ENCODE results near the gene SLC2A11.
"Not testable (repeated sequence)": the region's sequence is repeated elsewhere in the genome, so short reads cannot be mapped to it uniquely, and the experiment has no call there.

The SLC2A11 gene

DNA sequence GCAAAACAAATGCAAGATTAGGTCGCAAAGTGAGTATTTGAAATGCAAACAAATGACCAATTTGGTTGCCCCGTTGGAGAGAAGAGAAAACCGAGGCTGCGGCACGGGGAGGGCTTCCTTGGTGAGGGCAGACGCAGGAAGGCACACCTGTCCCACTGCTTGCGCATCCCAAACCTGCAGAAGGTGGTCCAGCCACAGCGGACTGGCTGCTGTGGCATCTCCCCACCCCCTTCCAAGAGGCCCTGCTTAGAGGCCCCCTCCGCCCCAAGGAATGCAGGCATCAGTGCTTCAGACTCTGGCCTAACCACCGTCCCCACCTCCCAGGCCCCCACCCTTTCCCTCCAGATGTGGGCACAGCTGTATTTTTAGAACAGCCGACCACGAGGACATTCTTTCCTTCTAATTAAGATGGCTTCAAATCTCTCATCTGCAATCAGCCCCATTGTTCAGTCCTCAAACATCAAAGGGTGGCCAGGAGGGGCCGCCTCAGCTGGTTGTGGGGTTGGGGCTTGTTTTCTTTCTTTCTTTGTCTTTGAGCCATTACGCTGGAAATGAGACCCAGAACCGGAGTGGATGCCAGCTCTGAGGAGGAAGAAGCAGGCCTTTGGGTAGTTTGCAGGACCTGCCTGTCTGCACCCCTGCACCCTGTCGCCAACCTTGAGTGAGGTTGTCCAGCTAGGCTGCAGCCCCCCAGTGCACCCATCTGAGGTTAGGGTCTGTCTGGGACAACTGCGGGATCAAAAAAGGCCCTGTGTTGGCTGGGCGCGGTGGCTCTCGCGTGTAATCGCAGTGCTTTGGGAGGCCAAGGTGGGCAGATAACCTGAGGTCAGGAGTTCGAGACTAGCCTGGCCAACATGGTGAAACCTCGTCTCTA is 9.4 kb upstream of the SLC2A11 start:
- FAIRE-seq: no peak

DNA sequence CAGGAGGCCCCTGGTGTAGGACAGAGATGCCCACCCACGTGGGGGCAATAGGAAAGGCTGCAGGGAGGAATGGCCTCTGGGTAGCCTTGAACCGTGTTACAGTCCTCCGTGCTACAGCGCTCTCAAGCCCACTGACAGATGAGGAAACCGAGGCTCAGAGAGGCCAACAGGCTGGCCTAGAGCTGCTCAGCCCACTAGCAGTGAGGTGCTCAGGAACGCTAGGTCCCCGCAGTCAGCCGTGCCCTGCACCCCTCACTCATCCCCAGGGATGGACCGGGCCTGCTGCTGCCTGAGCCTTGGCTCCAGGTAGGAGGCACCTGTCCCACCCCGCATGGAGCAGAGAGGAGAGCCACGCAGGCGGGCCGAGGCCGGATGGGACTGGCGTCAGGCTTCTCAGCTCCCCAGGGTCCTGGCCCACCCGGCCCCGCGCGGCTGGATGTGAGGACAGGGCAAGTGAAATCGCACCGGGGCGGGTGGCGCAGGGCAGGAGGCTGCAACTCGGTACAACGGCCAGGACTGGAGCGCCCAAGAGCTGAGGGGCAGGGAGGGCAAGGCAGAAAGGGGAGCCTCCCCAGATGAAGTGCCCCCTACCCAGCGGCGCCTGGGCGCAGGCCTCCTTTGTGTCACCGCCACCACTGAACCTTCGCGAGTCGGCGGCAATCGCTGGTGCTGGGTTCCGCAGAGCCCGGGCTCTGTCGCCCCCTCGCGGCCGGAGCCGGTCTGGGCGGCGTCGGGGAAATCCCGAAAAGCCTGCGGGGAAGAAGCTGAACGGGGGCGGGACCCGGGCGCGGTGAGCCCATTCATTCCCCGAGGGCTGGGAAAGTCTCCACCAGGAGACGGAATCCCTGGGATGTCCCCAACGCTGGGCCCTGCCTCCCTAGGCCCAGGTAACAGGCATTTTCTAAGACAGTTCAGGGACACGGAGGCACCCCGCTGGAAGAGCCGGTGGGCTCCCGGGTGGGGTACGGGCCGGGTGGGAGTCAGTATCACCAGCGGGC is 8.4 kb upstream of the SLC2A11 start:
- no peak for FAIRE-seq

DNA sequence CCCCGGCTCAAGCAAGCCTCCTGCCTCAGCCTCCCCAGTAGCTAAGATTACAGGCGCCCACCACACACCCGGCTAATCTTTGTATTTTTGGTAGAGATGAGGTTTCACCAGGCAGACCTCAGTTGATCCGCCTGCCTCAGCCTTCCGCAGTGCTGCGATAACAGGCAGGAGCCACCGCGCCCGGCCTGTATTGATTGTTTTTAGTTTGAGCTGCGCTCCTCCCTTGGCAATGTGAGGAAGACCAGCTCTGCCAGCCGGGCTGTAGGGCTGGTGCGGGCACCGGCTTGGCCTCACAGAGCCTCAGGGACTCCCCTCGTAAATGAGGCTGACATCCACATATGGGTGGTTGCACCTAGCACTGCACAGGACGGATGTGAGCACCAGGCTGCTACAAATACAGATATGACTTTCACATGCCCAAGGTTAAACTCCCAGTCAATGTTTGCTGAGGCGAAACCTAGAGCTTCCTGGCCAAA is 7.5 kb upstream of the SLC2A11 start:
- FAIRE-seq: no peak

DNA sequence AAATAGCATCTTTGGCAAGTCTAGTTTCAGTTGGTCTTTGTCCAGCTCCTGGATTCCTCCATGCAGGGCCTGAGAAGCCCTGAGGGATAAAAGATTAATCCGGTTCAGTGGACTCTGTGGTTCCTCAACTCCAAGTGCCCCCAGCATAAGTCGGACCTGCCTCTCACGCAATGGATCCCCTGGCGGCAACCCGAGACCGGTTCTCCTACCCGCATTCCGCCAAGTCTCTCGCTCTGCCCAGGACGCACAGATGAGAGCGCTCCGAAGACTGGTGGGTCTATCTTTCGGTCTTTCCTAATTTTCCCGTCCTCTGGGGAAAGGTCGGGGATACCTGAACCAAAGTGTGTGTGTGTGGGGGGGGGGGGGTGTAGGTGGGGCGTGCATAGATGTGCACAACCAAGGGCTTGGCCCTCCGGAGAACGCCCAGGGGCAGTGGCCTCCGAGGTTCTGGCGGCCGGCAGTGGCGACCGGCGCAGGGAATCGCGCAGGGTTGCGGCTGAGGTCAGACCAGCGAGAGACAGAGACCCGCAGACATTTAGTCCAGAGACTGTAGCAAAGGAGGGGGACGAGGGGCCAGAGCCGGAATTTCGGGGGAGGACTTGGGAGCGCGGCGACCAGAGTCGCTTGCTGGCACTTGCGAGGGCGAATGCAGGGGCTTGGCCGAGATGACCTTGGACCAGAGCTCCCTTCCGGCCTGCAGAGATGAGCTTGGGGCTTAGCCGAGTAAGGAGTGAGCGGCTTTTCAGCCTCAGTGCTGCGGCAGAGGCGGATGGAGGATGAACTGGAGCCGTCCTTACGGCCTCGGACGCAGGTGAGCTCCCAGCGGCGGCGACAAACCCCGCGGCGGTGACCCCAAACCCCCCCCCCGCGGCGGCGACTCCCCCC is 712 bp upstream of the SLC2A11 start:
- FAIRE-seq: no peak

DNA sequence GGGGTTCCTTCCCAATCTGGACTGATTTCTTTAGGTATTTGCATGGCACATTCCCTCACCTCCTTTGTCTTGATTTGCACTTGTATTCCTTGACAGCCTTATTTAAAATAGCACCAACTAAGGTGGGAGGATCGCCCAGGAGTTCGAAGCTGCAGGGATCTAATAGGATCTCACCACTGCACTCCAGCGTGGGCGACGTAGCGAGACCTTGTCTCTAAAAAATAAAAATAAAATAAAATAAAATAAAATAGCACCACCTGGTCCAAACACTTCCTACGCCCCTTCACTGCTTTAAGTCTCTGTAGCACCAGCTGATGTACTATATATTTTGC is 775 bp downstream of the SLC2A11 start:
- FAIRE-seq: no peak

- no peak for FAIRE-seq
Observed at GRCh38 chr22:23859201-23859600, 1.5 kb downstream of the SLC2A11 start.

- not testable (repeated sequence) for FAIRE-seq
Observed at GRCh38 chr22:23860187-23860586, 2.5 kb downstream of the SLC2A11 start.

GRCh38 chr22:23862103-23862502 is 4.4 kb downstream of the SLC2A11 start:
- no peak for FAIRE-seq

GRCh38 chr22:23864499-23865154 is 7.0 kb downstream of the SLC2A11 start:
- FAIRE-seq: not testable (repeated sequence)

DNA sequence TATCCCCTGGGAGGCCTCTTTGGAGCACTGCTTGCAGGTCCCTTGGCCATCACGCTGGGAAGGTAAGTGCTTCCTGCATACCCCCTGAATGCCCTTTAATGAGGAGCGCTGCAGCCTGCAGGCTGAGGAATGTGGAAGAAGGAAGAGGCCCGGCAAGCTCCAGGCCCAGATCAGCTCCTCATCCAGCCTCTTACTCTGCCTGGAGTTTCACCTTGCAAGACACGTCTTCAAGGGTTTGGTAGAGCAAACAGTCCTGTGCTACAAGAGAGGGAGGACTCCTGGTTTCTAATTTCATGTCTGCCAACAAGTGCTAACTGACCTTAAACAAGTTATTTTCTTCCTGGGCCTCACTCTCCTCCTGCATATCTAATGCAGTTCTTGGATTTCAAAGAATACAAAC is 10.9 kb downstream of the SLC2A11 start:
- no peak for FAIRE-seq

- no peak for FAIRE-seq
Observed at GRCh38 chr22:23874871-23875270, 17.2 kb downstream of the SLC2A11 start.

DNA sequence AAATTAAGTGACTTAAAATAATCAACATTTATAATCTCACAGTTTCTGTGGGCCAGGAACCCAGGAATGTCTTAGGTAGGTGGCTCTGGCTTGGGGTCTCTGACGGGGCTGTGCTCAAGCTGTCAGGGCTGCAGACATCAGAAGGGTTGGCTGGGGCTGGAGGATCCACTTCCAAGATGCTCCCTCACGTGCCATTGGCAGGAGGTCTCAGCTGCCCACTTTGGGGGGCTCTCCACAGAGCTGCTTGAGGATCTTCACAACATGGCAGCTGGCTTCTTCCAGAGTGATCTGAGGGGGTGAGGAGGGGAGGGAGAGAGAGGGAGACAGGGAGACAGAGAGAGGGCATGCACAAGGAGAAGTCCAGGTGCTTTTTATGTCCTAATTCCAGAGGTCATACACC is 18.1 kb downstream of the SLC2A11 start:
- FAIRE-seq: no peak

GRCh38 chr22:23877566-23877965 is 19.9 kb downstream of the SLC2A11 start:
- FAIRE-seq: no peak

GRCh38 chr22:23878219-23878618 is 20.5 kb downstream of the SLC2A11 start:
- FAIRE-seq: no peak

- FAIRE-seq: no peak
Observed at GRCh38 chr22:23882370-23882769, 24.7 kb downstream of the SLC2A11 start.

- FAIRE-seq: no peak
Observed at GRCh38 chr22:23883658-23884057, 26.0 kb downstream of the SLC2A11 start.

DNA sequence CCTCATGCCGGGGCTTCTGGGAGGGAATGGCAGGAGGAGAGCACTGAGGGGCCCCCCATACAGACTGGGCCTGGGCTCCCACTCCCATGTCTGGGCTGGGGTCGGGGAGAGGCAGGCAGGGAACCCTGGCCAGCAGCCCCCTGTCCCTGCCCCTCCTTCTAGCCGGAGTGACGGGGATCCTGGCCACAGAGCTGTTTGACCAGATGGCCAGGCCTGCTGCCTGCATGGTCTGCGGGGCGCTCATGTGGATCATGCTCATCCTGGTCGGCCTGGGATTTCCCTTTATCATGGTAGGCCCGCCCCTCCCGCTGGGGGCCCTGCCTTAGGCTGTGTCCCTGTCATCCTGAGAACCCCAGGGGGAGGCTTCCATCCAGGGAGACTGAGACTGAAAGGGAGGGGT is 26.5 kb downstream of the SLC2A11 start:
- no peak for FAIRE-seq

DNA sequence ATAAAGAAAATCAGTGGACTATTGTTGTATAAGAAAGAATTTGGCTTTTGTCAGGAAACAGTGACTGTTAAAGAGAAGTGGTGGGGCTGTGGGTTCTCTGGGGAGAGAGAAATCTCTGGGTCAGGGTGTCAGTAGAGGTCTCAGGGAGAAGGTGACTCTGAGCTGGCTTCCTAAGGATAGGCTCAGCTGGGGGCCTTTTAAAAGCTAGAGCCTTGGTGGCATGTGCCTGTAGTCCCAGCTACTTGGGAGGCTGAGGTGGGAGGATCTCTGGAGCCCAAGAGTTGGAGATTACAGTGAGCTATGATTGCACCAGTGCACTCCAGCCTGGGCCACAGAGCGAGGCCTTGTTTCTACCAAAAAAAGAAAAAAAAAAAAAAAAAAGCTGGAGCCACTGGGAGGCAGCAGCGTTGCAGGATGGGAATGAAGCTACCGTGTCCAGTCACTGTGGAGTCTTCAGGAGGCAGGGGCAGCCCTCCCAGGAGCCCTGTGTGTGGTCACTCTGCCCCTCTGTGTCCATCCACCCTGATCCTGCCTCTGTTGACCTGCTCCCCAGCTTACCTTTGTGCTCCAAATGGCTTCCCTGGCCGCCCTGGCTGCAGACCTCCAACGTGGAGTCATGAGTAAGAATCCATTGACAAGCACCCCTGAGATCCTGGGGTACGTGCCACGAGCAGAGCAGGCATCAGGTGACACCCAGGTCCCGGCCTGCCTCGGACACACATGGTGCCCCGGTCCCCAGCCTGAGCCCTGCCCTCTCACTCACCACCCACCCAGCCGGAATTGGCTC is 31.1 kb downstream of the SLC2A11 start:
- FAIRE-seq: no peak

GRCh38 chr22:23889620-23890019 is 31.9 kb downstream of the SLC2A11 start:
- FAIRE-seq: no peak

- FAIRE-seq: no peak
Observed at GRCh38 chr22:23891726-23892125, 34.1 kb downstream of the SLC2A11 start.

- no peak for FAIRE-seq
Observed at GRCh38 chr22:23892130-23892529, 34.5 kb downstream of the SLC2A11 start.
